DMS114 treated with DMSO at 0.1 percent for 48 hours (cell line): ENCODE results near the gene SLC35A4.
"Not testable (repeated sequence)": the region's sequence is repeated elsewhere in the genome, so short reads cannot be mapped to it uniquely, and the experiment has no call there.

ENCODE experiments used
- DNase-seq: peaks from one replicate; lab custom pipeline; 2025; ENCODE audit not compliant: unreplicated experiment; lab: John Stamatoyannopoulos, UW

Gene SLC35A4

GRCh38 chr5:140588311-140589070 lies 23.9 kb downstream of the SLC35A4 start:
- no peak for DNase-seq

- DNase-seq = no peak
These were observed 26.2 kb downstream of the SLC35A4 start for GRCh38 chr5:140590861-140591260.

GRCh38 chr5:140591747-140592372 lies 27.2 kb downstream of the SLC35A4 start:
- DNase-seq = no peak

- not testable (repeated sequence) for DNase-seq
These were observed 28.4 kb downstream of the SLC35A4 start for GRCh38 chr5:140593070-140593469.

GRCh38 chr5:140594169-140594568 lies 29.5 kb downstream of the SLC35A4 start:
- no peak for DNase-seq

- no peak for DNase-seq
These were observed 31.1 kb downstream of the SLC35A4 start for GRCh38 chr5:140595538-140596300.

GRCh38 chr5:140596321-140596741 lies 31.7 kb downstream of the SLC35A4 start:
- DNase-seq = no peak

GRCh38 chr5:140598836-140599235 lies 34.2 kb downstream of the SLC35A4 start:
- no peak for DNase-seq

GRCh38 chr5:140600096-140600495 lies 35.5 kb downstream of the SLC35A4 start:
- no peak for DNase-seq

- DNase-seq = no peak
These were observed 37.5 kb downstream of the SLC35A4 start for GRCh38 chr5:140602147-140602546.

- not testable (repeated sequence) for DNase-seq
These were observed 38.7 kb downstream of the SLC35A4 start for GRCh38 chr5:140603446-140603698.

GRCh38 chr5:140603734-140604133 lies 39.1 kb downstream of the SLC35A4 start:
- no peak for DNase-seq

- no peak for DNase-seq
These were observed 41.3 kb downstream of the SLC35A4 start for GRCh38 chr5:140605879-140606278.

GRCh38 chr5:140607031-140607430 lies 42.4 kb downstream of the SLC35A4 start:
- no peak for DNase-seq

- DNase-seq = no peak
These were observed 44.1 kb downstream of the SLC35A4 start for GRCh38 chr5:140608722-140609121.

GRCh38 chr5:140609126-140609525 lies 44.5 kb downstream of the SLC35A4 start:
- DNase-seq = no peak

- no peak for DNase-seq
These were observed 46.4 kb downstream of the SLC35A4 start for GRCh38 chr5:140611020-140611521.
